OCI-LY3 (cell line): ENCODE measurements around the gene SUPV3L1.

Experiments used
- EZH2phosphoT487 ChIP-seq: fragments of 200-600 bp; shearing (Covaris generic); IDR thresholded peaks from 2 replicates; pipeline ENCODE4 v1.6.1; 2018; ENCODE audit warnings: antibody characterized with exemption, mixed run types, low read depth
- TF ChIP-seq, protein P1 (sequence below): fragments of 200-600, 300-600 bp; sonication (generic); IDR thresholded peaks from 2 replicates; pipeline ENCODE4 v1.5.1; 2014; ENCODE audit warnings: antibody characterized with exemption, low read length, low read depth

DNA sequence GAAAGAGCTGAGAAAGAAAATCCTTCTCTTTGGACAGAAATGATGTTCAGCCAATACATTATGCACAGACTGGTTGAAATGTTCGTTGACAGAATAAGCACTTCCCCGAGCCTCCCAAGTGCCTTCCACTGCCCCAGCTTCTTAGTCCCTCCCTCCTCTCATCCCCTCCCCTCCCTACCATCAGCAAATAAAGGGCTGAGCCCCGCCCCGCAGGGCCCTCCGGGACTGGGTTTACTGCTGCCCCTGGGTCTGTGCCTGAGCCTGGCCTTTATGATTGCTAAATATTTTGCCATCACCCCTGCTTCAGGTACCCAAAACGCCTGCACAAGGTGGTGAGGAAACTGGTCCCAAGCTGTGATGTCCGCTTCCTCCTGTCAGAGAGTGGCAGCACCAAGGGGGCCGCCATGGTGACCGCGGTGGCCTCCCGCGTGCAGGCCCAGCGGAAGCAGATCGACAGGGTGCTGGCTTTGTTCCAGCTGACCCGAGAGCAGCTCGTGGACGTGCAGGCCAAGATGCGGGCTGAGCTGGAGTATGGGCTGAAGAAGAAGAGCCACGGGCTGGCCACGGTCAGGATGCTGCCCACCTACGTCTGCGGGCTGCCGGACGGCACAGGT lies 68.2 kb downstream of the SUPV3L1 start:
- TF ChIP-seq, protein P1, sequence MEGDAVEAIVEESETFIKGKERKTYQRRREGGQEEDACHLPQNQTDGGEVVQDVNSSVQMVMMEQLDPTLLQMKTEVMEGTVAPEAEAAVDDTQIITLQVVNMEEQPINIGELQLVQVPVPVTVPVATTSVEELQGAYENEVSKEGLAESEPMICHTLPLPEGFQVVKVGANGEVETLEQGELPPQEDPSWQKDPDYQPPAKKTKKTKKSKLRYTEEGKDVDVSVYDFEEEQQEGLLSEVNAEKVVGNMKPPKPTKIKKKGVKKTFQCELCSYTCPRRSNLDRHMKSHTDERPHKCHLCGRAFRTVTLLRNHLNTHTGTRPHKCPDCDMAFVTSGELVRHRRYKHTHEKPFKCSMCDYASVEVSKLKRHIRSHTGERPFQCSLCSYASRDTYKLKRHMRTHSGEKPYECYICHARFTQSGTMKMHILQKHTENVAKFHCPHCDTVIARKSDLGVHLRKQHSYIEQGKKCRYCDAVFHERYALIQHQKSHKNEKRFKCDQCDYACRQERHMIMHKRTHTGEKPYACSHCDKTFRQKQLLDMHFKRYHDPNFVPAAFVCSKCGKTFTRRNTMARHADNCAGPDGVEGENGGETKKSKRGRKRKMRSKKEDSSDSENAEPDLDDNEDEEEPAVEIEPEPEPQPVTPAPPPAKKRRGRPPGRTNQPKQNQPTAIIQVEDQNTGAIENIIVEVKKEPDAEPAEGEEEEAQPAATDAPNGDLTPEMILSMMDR = no peak
- no peak for TF ChIP-seq EZH2phosphoT487
